Stimulated activated CD8-positive, alpha-beta memory T cell treated with anti-CD3 and anti-CD28 coated beads, Interleukin-4, amount 100 ng/mL, for 48 hours (primary cell): Measurements from ENCODE around the gene SHANK1.

Source experiments
- DNase-seq: peaks from one replicate; pipeline ENCODE4 v3.0.0-alpha.2; 2020

Gene SHANK1

GRCh38 chr19:50725911-50726230 lies 6.3 kb upstream of the SHANK1 start:
- no peak for DNase-seq

- no peak for DNase-seq
Observed at GRCh38 chr19:50725218-50725910, 5.8 kb upstream of the SHANK1 start.

DNA sequence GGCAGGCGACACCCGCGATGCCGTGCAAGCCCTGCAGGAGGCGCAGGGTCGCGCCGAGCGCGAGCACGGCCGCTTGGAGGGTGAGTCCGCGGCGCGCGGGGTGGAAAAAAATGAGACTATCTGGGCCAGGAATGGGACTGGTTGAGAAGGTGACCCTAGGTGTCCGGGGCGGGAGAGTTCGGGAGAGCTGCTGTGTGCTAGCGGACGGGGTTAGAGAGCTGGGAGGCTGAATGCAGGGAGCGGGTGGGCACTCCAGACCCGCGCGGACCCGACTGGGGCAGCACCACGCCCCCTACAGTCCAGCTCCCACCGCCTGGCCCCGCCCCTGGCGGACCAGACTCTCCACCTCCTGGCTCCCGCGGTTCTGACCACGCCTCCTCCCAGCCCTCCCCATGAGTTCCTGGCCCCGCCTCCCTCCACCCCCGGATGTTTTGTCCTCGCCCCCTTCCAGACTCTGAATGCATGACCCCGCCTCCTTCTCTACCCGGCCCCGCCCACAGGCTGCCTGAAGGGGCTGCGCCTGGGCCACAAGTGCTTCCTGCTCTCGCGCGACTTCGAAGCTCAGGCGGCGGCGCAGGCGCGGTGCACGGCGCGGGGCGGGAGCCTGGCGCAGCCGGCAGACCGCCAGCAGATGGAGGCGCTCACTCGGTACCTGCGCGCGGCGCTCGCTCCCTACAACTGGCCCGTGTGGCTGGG lies 5.1 kb upstream of the SHANK1 start:
- DNase-seq = peak; percentile 99

DNA sequence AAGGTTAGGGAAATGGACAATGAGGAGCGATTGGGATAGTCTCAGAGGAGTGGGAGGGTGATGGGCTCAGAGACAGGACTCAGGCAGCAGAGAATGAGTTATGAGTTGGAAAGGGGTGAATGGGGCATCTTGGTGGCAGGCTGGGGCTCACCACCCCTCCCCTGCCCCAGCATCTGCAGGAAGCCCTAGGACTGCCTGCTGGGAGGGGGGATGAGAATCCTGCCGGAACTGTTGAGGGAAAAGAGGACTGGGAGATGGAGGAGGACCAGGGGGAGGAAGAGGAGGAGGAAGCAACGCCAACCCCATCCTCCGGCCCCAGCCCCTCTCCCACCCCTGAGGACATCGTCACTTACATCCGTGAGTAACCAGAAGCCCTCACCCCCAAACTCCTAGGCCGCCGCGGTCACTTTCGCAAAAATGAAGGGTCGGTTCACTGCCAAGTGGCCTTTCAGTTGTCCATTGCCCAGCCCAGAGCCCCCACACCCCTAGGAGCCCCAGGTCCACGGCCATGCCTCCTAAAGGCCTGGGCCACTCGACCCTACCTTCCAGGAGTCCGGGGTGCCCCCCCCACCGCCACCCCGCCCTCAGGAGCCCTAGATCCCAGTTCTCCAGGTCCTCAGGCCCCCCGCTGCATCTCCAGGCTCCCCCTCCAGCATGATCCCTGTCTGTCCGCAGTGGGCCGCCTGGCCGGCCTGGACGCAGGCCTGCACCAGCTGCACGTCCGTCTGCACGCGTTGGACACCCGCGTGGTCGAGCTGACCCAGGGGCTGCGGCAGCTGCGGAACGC lies 4.3 kb upstream of the SHANK1 start:
- DNase-seq = no peak

- DNase-seq = no peak
Observed at GRCh38 chr19:50723069-50723468, 3.5 kb upstream of the SHANK1 start, which contains the start of gene CLEC11A. Gene CLEC11A, plus strand, starts transcription at chr19:50723364. Its CDS starts 162 bp downstream, at chr19:50723526.

DNA sequence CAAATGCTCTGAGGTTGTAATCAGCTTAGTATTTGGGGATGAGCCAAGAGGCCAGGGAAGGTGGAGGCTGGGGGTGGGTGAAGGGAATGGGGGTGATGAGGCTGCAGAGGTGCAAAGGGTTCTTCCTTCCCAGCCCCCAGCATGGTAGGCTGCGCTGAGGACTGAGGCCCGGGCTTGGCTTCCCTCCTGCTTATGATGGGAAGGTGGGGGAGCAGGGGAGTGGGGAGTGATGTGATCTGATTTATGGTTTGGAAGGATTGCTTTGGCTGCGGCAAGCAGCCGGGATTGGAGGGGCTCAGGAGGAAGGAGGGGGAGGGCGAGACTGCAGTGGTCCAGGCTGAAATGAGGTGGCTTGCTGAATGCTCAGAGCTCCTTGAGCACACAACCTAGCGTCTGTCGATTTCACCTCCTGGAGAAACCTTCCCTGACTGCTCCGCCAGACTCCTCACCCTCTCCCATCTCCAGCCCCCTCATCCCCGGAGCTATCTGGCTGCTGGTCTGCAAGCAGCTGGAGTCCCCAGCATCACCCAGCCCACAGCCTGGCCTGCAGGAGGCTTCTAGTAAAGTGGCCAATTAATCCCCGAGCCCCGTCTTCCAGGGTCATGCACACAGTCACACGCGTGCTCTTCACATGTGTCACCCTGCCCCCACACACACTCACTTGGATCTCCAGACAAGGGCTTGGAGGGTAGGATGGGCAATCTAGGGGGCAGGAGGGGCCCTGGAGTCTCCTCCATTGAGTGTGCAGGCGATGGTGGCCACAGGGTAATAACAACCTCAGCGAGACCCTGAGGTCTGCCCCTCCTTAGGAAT lies 2.8 kb upstream of the SHANK1 start:
- DNase-seq = no peak

DNA sequence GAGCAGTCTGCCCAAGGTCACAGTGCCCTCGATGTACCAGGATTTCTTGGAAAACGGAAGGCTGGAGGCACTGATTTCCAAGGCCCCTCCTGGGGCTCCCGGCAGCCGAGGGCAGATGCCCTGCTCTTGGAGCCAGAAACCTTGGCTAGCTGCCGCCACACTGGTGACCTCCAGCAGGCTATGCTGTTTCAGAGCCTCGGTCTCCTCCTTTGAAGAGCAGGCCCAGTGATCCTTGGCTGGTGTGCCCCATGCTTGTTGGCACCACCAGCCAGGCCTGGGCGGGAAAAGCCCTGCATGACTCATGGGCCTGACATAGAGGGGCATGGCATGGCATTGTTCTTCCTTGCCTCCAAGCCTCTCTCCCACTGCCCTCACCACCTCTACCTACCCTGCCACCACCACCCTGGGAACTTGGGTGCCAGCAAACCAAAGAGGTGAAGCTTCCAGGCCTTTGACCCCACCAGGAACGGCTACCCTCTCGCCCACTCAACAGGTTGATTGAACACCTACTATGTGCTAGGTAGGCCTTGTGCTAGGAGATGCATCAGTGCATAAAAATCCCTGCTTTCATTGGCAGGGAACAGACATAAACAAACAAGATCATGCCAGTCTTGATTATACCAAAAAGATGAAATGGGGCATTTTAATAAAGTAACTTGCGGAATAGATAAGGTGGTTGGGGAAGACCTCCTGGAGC lies 2.0 kb upstream of the SHANK1 start:
- DNase-seq = no peak

- DNase-seq = no peak
Observed at GRCh38 chr19:50720921-50721381, 1.3 kb upstream of the SHANK1 start.

DNA sequence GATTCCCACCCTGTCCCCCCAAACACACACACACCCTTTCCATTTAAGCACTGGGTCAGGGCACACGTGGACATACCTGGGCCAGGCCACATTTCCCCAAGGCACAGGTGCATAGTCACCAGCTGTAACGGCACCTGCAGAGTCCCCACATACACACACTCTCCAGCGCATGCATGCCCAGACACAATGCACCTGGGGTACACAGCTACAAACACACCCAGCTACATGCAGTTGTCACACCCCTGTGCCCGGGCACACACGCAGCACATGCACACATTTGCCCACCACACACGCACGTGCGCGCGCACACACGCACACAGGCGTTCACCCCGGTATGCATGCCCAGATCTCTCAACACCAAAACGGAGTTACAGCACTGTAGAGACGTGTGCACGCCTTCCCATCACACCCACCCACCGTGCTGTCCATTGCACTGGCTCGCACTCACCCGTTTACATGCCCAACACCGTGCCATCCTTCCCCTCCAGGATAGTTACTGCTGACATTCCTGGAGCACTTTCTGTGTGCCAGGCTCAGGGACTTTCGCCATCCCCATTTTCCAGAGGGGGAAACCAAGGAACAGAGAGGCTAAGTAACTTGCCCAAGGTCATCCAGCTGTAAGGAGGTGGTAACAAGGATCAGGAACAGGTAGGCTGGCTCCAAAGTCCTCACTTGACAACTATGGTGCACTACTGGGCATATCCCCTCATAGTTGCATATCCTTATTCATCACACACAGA lies 749 bp upstream of the SHANK1 start:
- no peak for DNase-seq

GRCh38 chr19:50719119-50719435 lies 525 bp downstream of the SHANK1 start:
- no peak for DNase-seq

GRCh38 chr19:50718255-50719118 lies 1.1 kb downstream of the SHANK1 start:
- DNase-seq = no peak

DNA sequence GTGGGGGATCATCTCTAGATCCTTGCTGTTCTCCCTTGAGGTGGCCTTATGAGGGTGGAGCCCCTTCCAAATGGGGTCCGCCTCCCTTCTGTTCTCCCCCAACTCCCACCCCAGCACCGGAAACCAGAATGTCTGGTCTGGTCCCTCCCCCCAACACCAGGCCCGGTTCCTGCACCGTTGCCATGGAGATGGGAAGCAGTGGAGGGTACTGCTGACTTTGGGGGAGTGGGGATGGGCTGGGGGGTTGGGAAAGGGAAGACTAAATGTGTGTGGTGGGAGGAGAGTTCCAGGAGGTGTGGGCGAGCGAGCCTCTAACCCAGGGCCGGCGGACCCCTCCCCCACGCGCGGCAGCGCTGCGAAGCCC lies 1.7 kb downstream of the SHANK1 start:
- no peak for DNase-seq

GRCh38 chr19:50717026-50717723 lies 2.4 kb downstream of the SHANK1 start:
- no peak for DNase-seq

DNA sequence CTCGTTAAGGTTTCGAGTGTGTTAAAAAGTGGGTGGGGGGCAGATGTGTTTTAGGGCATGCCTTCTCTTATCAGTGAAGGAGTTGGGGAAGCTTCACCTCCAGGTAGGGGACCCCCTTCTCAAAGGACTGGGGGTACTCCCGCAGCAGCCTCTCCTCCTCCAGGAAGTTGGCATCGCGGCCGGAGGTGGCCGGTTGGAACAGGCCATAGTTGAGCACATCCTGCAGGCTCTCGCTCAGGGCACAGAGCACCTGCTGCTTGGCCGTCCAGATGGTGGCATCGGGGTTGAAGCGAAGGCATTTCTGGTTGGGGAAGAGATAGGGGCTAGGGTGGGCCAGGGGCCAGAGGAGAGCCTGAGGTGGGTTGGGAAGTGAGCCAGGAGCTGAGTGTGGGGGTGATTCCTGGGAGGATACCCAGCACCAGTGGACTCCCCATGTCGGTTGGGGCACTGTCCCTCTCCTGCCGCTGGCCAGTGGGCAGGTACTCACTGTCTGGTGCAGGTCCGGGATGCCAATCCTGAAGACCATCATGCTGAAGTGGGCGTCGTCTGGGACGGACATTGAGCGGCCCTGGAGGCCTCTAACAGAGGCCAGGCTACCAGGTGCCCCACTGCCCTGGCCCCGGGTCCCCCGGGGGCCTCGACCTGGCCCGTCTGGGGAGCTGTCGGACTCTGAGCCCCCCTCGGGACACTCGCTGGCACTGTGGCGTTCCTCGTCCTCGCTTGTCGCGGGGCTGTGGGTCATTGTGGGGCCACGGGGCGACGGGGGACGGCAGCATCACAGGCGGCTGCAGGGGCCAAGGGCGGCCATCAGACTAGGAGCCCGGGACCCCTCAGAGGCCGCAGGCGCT lies 3.2 kb downstream of the SHANK1 start:
- no peak for DNase-seq

DNA sequence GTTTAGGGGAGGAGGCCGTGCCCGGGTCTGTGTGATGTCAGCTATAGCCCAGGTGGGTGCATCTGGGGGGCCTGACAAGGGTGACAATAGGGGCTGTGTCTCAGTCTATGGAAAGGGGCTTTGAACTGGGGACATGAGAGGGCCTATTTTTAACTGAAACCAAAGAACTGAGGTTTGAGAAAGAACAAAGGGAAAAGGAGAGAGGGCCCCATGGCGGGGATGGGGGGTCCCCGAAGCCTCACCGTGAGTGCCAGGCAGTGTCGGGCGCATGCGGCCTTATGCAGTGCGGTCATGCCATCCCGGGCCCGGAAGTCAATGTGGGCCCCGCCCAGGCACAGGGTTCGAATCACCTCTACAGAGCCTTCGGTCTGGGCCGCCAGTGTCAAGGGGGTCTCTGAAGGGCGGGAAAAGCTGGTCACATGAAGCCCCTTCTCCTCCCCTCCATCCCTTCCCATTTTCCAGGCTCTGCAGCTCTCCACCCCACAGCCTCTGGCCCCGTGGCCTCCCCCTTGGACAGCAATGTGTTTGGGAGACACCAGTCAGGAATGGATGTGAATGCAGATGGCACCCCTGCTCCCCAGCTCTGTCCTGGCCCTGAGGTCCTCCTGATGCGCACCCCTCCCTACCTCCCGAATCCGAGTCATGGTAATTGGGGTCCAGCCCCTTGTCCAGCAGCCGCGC lies 5.9 kb downstream of the SHANK1 start:
- no peak for DNase-seq

- DNase-seq = no peak
Observed at GRCh38 chr19:50712833-50713232, 6.8 kb downstream of the SHANK1 start.

DNA sequence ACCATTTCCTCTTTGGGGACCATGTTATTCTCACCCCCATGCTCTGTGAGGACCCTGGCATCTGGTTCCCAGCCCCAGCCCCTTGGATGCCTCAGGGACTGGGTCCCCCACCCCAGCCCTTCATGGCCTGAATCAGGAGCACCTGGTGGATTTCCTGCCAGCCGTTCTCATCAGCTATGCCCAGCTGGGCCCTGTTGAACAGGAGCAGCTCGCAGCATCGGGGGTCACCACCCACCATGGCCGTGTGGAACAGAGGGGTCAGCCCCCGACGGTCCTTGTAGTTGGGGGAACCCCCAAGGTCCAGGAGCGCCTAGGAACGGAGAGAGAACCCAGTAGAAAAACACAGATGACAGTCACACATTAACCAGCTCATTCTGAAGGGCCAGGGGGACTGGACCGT lies 7.8 kb downstream of the SHANK1 start:
- no peak for DNase-seq

DNA sequence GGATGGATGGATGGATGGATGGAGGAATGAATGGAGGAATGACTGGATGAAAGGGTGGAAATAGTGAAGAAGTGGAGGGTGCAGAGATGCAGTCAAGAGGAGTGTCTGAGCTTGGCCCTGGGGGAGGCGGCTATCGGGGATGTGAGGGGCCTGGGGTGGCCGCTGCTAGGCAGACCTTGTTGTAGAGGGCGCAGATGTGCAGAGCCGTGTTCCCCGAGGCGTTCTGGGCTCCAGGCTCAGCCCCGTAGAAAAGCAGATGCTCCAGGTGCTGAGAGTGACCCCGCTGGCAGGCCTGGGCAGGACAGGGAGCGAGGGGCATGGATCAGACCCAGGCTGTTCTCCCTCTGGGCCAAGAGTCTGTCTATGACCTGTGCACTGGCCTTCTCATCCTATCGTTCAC lies 8.4 kb downstream of the SHANK1 start:
- no peak for DNase-seq

GRCh38 chr19:50710612-50711011 lies 9.0 kb downstream of the SHANK1 start:
- DNase-seq = no peak
